Measurements from ENCODE around the gene LRIG3. TPM values are rescaled to one million over a fixed set of nuclear protein-coding genes. Genes with fewer than 3 reads are reported as not detected.

Gene LRIG3
- total and polyA plus RNA-seq, 2 donors (not counting 1 experiment from before 2014, with no cell fraction given): 37.1 to 118 TPM

DNA sequence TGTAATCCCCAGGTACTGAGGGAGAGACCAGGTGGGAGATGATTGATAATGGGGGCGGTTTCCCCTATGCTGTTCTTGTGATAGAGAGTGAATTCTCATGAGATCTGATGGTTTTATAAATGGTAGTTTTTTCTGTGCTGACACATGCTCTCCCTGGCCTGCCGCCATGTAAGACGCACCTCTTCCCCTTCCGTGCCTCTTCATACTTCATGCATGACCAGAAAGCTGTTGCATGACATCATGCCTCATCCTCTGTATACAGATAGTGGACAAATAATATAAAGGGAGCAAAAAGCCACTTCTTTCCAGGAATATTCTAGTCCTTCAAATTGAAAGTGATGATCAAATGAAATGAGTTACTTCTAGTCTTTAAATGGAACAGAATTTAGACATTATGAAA lies 47.3 kb upstream of the LRIG3 start:
- Histone ChIP-seq H3K9me3 (ENCODE audit: control insufficient read depth, insufficient read depth, low read depth, low read length) (no peaks in the 10 kb centered on the region), H3K4me1 (ENCODE audit: control insufficient read depth, extremely low read depth, insufficient read depth, low read length) (no peaks in the 10 kb centered on the region), H3K9ac (ENCODE audit: insufficient read depth, low read length) (no peak overlapping the region), H4K20me1 (ENCODE audit: control insufficient read depth, extremely low read depth, insufficient read depth, low read length) (no peaks in the 10 kb centered on the region), H3K27ac (ENCODE audit: insufficient read depth, low read length) (no peak overlapping the region), H3K79me2 (ENCODE audit: control insufficient read depth, insufficient read depth, low read length) (no peaks in the 10 kb centered on the region), H3K4me3 (replicated peaks in 1 of 4; ENCODE audit: control extremely low read depth in 1 of 4, insufficient read depth in 1 of 4, low read depth in 3 of 4, low read length in 4 of 4) (no peak overlapping the region), H3K27me3 (ENCODE audit: control insufficient read depth, insufficient read depth, low read length) (no peaks in the 10 kb centered on the region), H3K36me3 (ENCODE audit: control insufficient read depth, insufficient read depth, low read length) (no peaks in the 10 kb centered on the region), H2AFZ (ENCODE audit: low read length) (no peak overlapping the region), H3K4me2 (ENCODE audit: extremely low read depth, insufficient read depth, low read length) (no peak overlapping the region)
- peak; percentile 14 to 26 for DNase-seq (ENCODE audit: low read depth in 2 of 2)
- no peak for TF ChIP-seq EZH2 (IDR thresholded peaks at IDR 0.05; ENCODE audit: low read length, missing control alignments)

DNA sequence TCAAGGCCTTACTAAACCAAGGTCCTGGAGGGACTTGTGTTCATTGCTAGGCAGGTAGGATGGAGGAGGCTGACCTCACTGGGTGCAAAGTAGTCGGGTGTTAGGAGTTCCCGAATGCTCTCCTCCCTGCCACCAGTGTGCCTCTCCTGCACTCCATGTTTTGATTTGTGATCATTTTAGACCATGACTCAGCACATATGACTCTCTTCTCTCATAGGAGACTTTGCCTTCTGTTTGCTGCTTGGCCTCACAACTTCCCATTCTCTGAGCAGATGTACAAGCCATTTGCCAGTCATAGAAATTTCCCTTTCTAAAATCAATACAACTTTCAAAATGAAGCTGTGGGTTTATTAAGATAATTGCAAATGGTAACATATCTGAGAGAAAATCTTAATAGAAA lies 46.6 kb upstream of the LRIG3 start:
- no peak overlapping the region for H3K4me2 ChIP-seq (ENCODE audit: extremely low read depth, insufficient read depth, low read length)
- H4K20me1 ChIP-seq (ENCODE audit: control insufficient read depth, extremely low read depth, insufficient read depth, low read length): no peaks in the 10 kb centered on the region
- no peaks in the 10 kb centered on the region for H3K4me1 ChIP-seq (ENCODE audit: control insufficient read depth, extremely low read depth, insufficient read depth, low read length)
- H3K36me3 ChIP-seq (ENCODE audit: control insufficient read depth, insufficient read depth, low read length): no peaks in the 10 kb centered on the region
- DNase-seq (ENCODE audit: low read depth in 2 of 2): peak; percentile 15 to 22
- H3K27me3 ChIP-seq (ENCODE audit: control insufficient read depth, insufficient read depth, low read length): no peaks in the 10 kb centered on the region
- H3K9me3 ChIP-seq (ENCODE audit: control insufficient read depth, insufficient read depth, low read depth, low read length): no peaks in the 10 kb centered on the region
- peak overlapping the region; percentile 6 for H2AFZ ChIP-seq (ENCODE audit: low read length)
- H3K79me2 ChIP-seq (ENCODE audit: control insufficient read depth, insufficient read depth, low read length): no peaks in the 10 kb centered on the region
- H3K4me3 ChIP-seq (replicated peaks in 1 of 4; ENCODE audit: control extremely low read depth in 1 of 4, insufficient read depth in 1 of 4, low read depth in 3 of 4, low read length in 4 of 4): no peak overlapping the region
- TF ChIP-seq EZH2 (IDR thresholded peaks at IDR 0.05; ENCODE audit: low read length, missing control alignments) (no peak), CTCF (conservative IDR thresholded peaks at IDR 0.05 in 1 of 2, IDR thresholded peaks at IDR 0.05 in 1 of 2; ENCODE audit: low read depth in 1 of 2, low read length in 2 of 2) (no peak)
- H3K27ac ChIP-seq (ENCODE audit: insufficient read depth, low read length): no peak overlapping the region
- H3K9ac ChIP-seq (ENCODE audit: insufficient read depth, low read length): no peak overlapping the region

DNA sequence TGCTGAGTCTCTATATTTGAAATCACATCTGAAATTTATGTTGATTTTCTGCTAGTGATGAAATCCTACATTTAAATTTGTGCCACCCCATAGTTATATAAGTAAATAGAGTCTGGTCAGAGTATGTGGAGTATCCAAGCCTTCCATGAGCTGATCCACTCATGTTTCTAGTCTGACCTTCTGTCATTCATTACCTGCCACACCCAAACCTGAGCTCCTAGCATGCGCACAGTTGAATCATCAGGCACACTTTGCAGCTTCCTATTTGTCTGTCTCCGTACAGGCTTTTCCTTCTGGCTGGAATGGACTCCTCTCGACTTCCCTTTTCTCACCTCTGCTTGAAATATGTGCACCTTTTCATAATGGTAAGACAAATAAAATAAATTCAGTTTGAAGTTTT lies 45.3 kb upstream of the LRIG3 start:
- TF ChIP-seq CTCF (conservative IDR thresholded peaks at IDR 0.05 in 1 of 2, IDR thresholded peaks at IDR 0.05 in 1 of 2; ENCODE audit: low read depth in 1 of 2, low read length in 2 of 2): no peak
- TF ChIP-seq EZH2 (IDR thresholded peaks at IDR 0.05; ENCODE audit: low read length, missing control alignments): no peak
- no peak overlapping the region for H2AFZ ChIP-seq (ENCODE audit: low read length)
- no peak for DNase-seq (ENCODE audit: low read depth in 2 of 2)
- H3K4me2 ChIP-seq (ENCODE audit: extremely low read depth, insufficient read depth, low read length): no peak overlapping the region
- no peaks in the 10 kb centered on the region for H3K36me3 ChIP-seq (ENCODE audit: control insufficient read depth, insufficient read depth, low read length)
- H3K27me3 ChIP-seq (ENCODE audit: control insufficient read depth, insufficient read depth, low read length): no peaks in the 10 kb centered on the region
- no peaks in the 10 kb centered on the region for H3K9me3 ChIP-seq (ENCODE audit: control insufficient read depth, insufficient read depth, low read depth, low read length)
- no peaks in the 10 kb centered on the region for H3K79me2 ChIP-seq (ENCODE audit: control insufficient read depth, insufficient read depth, low read length)
- H3K9ac ChIP-seq (ENCODE audit: insufficient read depth, low read length): no peak overlapping the region
- H3K4me1 ChIP-seq (ENCODE audit: control insufficient read depth, extremely low read depth, insufficient read depth, low read length): no peaks in the 10 kb centered on the region
- H4K20me1 ChIP-seq (ENCODE audit: control insufficient read depth, extremely low read depth, insufficient read depth, low read length): no peaks in the 10 kb centered on the region
- no peak overlapping the region for H3K27ac ChIP-seq (ENCODE audit: insufficient read depth, low read length)
- H3K4me3 ChIP-seq (replicated peaks in 1 of 4; ENCODE audit: control extremely low read depth in 1 of 4, insufficient read depth in 1 of 4, low read depth in 3 of 4, low read length in 4 of 4): no peak overlapping the region
